HG02884 (cell line): ENCODE results near the gene PRKCB.

ENCODE experiments used
- ATAC-seq: cut with Tn5 transposase; IDR thresholded peaks from one replicate; pipeline ENCODE4 v1.9.1; 2021; ENCODE audit warnings: mild to moderate bottlenecking, moderate library complexity; ENCODE audit not compliant: unreplicated experiment

The PRKCB gene

DNA sequence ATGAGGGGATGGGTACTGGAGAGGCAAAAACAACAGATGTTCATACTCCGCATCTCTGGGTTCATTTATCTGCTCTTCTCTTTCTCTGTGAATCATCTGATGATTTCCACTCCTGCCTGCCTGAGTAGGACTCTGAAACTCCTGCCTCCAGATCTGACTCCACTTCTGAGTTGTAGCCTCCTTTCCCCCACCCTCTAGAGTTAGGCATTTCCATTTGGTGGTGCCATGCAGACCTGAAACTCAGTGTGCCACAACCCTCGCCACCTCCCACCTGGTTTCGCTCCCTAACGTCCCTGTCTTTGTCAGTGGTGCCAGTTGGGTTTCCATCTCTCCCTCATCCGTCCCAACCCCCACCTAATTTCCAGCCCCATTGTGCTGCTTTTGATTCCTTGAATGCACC is 126.2 kb downstream of the PRKCB start:
- ATAC-seq = no peak

DNA sequence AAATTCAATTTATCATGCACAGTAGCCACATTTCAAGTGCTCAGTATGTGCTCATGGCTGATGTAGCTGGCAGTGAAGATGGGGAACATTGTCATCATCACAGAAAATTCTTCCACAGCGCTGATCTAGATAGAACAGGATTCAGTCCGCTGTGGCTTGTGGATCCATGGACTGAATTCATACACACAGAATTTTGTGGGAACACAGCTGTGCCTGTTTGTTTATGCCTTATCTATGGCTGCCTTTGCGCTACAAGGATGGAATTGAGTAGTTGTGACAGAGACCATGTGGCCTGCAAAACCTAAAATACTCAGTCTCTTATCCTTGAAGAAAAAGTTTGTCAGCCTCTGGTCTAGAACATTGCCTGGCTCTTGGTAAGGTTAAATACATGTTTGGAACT is 128.4 kb downstream of the PRKCB start:
- ATAC-seq = no peak

DNA sequence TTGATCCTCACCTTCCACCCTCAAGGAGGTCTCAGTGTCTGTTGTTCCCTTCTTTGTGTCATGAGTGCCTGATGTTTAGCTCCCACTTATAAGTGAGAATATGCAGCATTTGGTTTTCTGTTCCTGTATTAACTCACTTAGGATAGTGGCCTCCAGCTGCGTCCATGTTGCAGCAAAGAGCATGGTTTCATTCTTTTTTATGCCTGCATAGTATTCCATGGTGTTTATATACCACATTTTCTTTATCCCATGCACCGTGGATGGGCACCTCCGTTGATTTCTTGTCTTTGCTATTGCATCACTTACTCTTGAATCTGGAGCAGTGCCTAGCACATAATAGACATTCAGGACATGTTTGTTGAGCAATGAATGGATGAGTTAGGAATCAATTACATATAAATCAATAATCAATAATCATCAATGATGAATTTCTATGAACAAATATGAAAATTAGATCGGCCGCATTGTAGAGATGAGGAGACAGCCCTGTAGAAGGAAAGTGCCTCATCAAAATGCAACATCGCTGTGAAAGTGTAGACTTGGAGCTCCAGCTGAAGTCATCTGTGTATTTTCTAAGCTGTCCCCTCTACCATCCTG is 129.5 kb downstream of the PRKCB start:
- no peak for ATAC-seq

DNA sequence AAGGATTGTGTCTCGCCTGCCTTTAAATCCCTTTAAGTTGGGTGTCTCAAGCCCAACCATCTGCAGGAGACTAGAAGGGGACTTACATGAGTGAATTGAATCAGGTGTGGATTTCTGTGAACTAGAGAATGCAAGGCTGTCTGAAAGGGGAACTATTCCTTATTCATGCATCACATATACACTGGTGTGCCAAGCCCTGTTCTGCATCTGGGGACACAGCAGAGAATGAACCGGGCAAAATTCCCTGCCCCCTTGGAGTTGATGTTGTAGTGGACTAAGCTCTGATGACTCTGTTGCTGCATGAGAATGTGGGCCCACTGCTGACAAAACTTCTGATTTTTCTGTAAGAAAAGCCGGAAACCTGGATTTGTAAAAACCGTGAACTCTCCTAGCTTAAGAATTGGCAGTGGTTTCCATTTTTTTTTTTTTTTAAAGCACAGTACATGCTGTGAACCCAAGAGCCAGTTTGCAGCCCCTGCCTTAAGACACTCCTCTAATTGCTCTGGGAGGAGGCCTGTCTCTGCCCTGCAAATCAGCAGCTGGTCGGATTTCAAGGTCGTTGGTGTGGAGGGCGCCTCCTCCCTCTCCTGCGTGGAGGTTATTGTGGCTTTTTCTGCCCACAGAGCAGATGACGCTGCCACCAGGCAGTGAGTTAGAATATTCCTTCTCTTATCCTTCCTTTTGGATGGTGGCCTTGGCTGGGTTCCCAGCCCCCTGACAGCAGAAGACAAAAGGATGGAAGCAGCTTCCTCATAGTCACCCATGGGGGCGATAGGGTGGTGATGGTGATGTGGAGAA is 131.0 kb downstream of the PRKCB start:
- no peak for ATAC-seq

DNA sequence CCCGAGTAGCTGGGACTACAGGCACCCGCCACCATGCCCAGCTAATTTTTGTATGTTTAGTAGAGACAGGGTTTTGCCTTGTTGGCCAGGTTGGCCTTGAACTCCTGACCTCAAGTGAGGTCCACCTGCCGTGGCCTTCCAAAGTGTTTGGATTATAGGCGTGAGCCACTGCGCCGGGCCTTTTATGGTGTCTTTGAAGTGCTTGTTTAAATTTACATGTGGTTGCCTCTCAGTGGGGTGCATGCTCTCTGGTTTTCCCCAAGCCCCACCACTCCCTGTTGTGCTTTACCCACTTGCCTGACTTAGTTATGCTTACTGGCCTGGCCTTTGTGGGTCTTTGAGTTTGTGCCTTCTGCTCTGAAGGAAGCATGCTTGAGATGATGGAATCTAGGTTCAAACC is 132.0 kb downstream of the PRKCB start:
- no peak for ATAC-seq

DNA sequence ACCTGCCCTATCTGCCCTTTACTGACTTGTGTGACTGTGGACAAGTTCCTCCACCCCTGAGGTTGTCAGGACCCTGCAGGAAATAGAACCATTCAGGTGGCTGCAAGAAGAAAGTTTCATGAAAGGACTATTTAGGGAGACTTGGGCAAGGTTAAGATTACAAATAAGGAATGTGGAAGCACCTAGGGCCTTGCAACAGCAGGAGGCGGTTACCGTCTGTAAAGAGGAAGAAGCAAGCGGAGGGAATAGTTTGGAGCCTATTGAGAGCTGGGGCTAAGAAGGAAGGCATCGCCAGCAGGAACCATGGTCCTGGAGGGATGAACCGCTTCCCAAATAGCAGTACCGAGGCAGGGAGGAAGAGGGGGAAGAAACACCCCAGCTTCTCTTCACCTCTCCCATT is 132.4 kb downstream of the PRKCB start:
- no peak for ATAC-seq

DNA sequence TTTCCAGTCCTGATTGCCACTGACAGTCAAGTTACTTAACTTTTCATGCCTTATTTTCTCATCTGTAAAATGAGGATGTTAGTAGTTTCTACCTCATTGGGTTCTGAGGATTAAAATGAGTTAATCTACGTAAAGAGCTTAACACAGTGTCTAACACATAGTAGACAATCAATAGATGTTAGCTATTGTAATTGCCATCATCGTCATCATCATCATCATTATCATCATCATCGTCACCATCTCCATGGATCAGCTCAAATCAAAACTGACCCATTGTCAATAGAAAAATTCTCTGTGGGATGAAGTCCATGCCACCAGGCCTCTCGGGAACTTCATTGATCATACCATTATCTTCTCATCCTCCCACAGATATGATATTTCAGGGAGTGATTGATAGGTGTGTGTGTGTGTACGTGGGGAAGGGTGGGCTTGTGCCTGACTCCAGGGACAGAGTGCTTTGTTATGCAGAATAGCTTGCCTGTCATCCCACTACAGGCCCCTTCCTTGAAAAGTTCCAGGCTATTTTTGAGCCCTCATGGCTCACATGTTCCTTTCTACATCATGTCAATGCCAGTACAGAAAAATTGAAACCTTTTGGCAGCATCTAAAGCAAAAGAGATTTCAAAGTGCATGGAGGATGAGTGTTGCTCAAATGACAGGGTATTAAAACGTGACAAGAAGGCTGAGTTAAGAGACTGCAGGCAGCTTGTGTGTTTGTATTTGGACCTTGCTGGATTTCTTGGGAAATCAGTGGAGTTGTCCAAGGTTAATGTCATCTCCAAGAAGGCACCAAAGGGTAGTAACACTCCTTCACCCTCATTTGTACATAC is 133.9 kb downstream of the PRKCB start:
- no peak for ATAC-seq

DNA sequence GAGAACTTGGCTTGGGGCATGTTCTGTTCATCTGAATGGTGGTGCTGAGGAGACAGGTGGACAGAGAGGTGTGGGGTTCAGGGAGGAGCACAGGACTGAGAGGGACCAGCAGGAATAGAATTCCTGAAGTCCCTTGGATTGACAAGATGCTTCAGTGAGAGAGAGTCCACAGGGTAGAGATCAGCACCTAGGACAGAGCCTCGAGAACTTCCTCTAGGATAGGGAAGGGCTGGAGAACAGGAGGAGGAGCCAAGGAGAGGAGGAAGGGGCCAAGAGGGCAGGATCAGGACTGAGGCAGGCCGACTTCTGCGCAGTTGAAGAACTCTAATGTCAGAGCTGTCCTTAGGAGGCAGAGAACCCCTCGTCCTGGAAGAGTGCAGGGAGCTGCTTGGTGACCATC is 138.4 kb downstream of the PRKCB start:
- ATAC-seq = no peak

DNA sequence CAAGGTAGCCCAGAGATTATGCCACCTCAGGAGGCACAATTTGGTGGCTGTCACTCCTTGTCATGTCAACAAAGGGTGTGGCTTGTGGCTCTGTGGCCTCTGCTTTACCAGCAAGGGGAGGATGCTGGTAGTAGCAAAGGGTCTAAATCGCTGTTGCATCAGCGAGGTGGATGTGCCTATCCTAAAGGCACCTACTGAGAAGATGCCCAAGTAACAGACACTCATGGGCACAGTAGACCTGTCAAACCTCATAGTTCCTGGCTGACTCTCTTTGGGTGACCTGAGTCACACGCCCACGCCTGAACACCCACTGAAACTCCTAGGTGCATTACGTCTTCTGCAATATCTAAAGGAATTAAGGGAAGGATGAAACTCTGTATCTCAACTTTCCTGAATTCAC is 139.5 kb downstream of the PRKCB start:
- ATAC-seq = no peak

DNA sequence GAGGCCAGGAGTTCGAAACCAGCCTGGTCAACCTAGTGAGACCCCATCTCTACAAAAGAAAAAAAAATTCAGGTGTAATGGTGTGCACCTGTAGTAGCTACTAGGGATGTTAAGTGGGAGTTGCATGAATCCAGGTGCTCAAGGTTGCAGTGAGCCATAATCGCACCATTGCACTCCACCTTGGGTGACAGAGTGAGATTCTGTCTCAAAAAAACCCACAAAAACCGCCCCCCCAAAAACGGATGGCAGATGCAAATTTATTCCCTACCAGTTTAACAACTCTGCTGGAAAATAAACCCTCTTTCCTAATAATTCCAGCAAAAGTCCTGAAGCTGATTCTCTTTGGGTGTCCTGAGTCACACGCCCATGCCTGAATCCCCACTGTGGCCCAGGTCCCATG is 140.3 kb downstream of the PRKCB start:
- no peak for ATAC-seq

DNA sequence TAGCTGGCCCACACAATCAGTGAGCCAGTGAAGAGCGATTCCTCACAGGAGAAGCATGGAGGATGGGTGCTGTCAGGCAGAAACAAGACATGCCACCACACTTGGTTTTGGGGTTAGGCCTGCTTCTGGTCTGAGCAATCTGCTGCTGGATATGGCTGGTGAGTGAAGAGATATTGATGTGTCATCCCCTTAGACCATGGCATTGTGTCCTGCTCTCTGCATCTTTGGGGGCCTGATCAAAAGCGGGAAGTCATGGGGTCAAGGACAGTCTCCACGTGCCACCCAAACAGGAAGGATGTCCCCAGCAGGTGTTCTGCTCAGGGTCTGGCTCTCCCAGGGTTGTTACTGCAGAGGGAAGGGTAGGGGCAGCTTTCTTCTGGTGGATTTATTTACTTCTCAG is 140.7 kb downstream of the PRKCB start:
- ATAC-seq = no peak

DNA sequence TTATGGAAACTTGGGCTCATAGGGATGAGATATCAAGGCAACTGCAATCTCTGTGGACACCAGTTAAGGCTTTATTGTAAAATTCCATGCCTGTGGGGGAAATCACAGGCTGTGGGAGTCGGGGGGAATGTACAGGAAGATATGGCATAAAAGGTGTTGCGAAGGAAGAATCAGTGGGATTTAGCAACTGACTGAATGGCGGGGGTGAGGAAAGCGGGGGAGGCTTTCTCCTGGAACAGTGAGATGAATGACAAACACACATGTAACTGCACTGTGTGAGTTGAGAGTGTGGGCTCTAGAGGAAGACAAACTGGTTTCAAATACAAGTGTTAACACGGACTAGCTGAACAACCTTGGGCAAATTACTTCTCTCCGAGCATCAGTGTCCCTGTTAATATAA is 143.7 kb downstream of the PRKCB start:
- no peak for ATAC-seq

DNA sequence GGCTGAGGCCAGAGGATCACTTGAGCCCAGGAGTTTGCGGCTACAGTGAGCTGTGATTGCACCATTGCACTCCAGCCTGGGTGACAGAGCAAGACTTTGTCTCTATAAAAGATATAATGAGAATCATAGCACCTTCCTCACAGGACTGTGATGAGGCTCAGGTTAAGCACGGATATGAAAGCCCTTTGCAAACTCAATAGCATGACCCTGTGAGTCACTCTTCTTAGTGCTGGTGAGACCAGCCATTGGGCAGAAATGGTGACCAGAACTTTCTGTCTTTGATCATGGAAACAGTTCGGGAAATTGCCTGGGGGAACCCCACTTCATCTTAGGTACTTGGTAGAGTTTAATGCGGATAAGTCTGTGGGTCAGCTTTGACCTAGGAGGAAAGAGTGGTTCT is 144.2 kb downstream of the PRKCB start:
- ATAC-seq = no peak

DNA sequence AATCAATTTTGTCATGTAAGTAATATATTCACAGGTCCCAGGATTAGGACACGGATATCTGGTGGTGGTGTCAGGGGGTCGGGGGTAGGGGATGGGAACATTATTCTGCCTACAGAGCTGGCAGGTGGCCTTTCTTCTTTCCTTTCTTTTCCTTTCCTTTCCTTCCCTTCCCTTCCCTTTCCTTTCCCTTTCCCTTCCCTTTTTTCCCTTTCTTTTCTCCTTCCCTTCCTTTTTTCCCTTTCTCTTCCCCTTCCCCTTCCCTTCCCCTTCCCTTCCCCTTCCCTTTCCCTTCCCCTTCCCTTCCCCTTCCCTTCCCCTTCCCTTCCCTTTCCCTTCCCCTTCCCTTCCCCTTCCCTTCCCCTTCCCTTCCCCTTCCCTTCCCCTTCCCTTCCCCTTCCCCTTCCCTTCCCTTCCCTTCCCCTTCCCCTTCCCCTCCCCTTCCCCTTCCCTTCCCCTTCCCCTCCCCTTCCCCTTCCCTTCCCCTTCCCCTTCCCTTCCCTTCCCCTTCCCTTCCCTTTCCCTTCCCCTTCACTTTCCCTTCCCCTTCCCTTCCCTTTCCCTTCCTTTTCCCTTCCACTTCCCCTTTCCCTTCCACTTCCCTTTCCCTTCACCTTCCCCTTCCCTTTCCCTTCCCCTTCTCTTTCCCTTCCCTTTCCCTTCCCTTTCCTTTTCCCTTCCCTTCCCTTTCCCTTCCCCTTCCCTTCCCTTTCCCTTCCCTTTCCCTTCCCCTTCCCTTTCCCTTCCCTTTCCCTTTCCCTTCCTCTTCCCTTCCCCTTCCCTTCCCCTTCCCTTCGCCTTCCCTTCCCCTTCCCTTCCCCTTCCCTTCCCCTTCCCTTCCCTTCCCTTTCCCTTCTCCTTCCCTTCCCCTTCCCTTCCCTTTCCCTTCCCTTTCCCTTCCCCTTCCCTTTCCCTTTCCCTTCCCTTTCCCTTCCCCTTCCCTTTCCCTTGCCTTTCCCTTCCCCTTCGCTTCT is 145.9 kb downstream of the PRKCB start:
- no peak for ATAC-seq

DNA sequence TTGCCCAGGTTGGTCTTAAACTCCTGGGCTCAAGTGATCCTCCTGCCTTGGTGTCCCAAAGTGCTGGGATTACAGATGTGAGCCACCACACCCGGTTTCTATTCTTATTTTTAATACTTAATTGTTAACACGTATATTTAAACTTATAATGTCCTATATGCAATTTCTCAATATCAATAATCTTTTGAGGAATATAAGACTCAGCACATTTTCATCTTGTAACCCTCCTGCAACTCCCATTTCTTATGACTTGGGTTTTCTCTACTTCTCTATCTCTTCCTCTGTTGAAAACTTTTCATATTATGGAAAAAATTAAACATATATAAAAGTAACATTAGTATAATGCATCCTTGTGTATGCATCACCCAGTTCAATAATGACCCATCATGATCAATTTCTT is 150.7 kb downstream of the PRKCB start:
- ATAC-seq = no peak

DNA sequence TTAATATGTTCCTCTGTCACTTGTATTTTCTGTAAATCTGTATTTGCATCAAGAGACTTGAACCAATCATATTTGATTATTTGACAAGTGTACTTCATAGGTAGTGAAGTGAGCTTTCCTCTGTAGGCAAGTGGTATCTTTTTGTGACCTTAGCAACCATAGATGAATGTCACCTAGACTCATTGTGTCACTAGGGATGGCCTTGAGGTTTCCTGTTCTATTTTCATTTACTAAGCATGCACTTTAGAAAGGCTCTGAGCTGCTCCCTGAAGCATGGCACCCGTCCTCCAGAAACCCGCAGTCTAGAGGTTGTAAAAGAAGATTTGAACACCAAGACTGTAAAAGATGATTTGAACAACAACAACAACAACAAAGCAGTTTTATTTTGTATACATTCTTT is 151.7 kb downstream of the PRKCB start:
- ATAC-seq = peak; percentile 94

DNA sequence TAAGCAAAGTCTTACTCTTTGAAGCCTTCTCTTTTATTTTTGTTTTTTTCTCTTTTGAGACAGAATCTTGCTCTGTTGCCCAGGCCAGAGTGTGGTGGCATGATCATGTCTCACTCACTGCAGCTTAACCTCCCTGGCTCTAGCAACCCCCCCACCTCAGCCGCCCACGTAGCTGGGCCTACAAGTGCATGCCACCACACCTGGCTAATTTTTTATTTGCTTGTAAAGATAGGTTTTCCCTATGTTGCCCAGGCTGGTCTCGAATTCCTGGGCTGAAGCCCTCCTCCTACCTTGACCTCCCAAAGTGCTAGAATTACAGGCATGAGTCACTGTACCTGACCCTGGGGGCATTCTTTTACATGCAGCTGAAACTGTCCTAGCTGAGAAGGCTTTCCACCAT is 154.7 kb downstream of the PRKCB start:
- no peak for ATAC-seq

DNA sequence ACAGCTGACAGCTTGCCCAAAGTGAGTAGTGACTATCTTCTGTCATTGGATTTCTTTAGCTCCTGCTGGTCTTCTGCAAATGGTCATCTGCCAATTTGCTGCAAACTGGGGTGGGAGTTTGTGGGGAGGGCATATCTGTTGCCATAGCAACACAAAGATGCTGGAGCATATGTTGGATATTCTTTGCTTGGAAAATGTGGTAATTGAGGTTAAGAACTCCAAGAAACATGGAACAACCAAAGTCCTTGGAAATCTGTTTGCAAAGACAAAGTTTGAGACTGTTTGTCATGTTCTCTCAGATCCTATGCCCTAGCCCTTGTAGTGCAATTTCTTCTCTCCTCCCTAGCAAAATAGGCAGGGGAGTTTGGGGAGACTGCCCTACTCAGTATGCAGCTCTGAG is 155.3 kb downstream of the PRKCB start:
- no peak for ATAC-seq

DNA sequence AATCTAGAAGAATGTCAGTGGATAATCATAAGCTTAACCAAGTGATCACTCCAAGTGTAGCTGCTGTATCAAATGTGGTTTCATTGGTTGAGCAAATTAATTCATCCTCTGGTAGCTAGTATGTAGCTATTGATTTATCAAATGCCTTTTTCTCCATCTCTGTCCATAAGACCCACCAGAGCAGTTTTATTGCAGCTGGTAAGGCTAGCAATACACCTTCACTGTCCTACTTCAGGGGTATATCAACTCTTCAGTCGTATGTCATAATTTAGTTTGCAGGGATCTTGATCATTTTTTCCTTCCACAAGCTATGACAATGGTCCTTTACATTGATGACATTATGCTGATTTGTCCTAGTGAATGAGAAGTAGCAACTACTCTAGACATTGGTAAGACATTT is 158.8 kb downstream of the PRKCB start:
- no peak for ATAC-seq

DNA sequence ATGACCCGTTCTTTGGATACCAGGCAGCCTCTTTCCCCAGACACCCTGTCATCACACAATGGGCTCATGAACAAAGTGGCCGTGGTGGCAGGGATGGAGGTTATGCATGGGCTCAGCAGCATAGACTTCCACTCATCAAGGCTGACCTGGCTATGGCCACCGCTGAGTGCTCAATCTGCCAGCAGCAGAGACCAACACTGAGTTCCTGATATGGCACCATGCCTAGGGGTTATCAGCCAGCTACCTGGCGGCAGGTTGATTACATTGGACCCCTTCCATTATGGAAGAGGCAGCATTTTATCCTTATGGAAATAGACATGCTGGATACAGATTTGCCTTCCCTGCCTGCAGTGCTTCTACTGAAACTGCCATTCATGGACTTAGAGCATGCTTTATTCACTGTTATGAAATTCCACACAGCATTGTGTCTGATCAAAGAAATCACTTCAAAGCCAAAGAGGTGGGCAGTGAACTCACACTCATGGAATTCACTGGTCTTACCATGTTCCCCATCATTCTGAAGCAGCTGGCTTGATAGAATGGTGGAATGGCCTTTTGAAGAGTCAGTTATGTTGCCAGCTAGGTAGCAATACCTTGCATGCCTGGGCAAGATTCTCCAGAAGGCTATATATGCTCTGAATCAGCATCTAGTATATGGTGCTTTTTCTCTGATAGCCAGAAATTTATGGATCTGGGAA is 160.6 kb downstream of the PRKCB start:
- ATAC-seq = no peak
